Mucosa of descending colon (tissue), 3 donors: ENCODE measurements around the gene CLEC16A. TPM values are rescaled to one million over a fixed set of nuclear protein-coding genes. Genes with fewer than 3 reads are reported as not detected.

Experiments
- ATAC-seq: fragments of 200-7000 bp; cut with Tn5 transposase; one replicate; pipeline ENCODE4 v1.9.1; 2020; ENCODE audit warnings: mild to moderate bottlenecking, moderate library complexity
- DNase-seq, 3 donors: peaks; one replicate each; pipeline ENCODE4 v3.0.0-alpha.2; 2020
- H3K36me3 ChIP-seq: fragments of 200-600 bp; one replicate; pipeline ENCODE4 v1.8.0; 2021; ENCODE audit warnings: low read depth, mild to moderate bottlenecking
- H3K4me1 ChIP-seq: fragments of 200-600 bp; one replicate; pipeline ENCODE4 v1.8.0; 2021; ENCODE audit warnings: low read depth, mild to moderate bottlenecking
- H3K4me3 ChIP-seq: fragments of 200-600 bp; one replicate; pipeline ENCODE4 v1.8.0; 2021; ENCODE audit warnings: mild to moderate bottlenecking
- H3K9me3 ChIP-seq: fragments of 200-600 bp; one replicate; pipeline ENCODE4 v1.8.0; 2021; ENCODE audit warnings: mild to moderate bottlenecking
- intact Hi-C, 2 donors: fragments of 100-400 bp; cut with DNase I in 1 of 2; cut with micrococcal nuclease in 1 of 2; formaldehyde crosslinking; loops; one replicate each; pipeline versions ENCODE4 v1.11.0 to v1.11.1; 2022; cut with DNase I, micrococcal nuclease
- total RNA-seq, 3 donors: library from RNA; stranded (reverse); fragmentation: NEBNext Ultra II Directional in 2 of 3; extraction: Animal tissue kit (Norgen Biotek cat#: 25700) in 2 of 3; gene quantifications; one replicate each; pipeline versions ENCODE4 v1.2.1 to v1.2.4, GENCODE V29; 2021 to 2023
- TF ChIP-seq, protein P1 (sequence below): fragments of 200-600 bp; IDR thresholded peaks from one replicate; pipeline ENCODE4 v1.8.0; 2022; ENCODE audit warnings: antibody characterized with exemption, mild to moderate bottlenecking
- donor health status: DM: no; HTN: no; CAD: no; lungs with moderate emphysema.
- donor health status: DM: no; HTN: no; CAD: no.
- donor health status: DM: no; HTN: yes; CAD: no.

The CLEC16A gene
- total RNA-seq, 3 donors from 2014 or later = 30.3 to 38.1 (median 37.1) TPM

- ATAC-seq = no peak
- TF ChIP-seq, protein P1, sequence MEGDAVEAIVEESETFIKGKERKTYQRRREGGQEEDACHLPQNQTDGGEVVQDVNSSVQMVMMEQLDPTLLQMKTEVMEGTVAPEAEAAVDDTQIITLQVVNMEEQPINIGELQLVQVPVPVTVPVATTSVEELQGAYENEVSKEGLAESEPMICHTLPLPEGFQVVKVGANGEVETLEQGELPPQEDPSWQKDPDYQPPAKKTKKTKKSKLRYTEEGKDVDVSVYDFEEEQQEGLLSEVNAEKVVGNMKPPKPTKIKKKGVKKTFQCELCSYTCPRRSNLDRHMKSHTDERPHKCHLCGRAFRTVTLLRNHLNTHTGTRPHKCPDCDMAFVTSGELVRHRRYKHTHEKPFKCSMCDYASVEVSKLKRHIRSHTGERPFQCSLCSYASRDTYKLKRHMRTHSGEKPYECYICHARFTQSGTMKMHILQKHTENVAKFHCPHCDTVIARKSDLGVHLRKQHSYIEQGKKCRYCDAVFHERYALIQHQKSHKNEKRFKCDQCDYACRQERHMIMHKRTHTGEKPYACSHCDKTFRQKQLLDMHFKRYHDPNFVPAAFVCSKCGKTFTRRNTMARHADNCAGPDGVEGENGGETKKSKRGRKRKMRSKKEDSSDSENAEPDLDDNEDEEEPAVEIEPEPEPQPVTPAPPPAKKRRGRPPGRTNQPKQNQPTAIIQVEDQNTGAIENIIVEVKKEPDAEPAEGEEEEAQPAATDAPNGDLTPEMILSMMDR = no peak
These were observed 235.2 kb downstream of the CLEC16A start for GRCh38 chr16:11179574-11179973.

GRCh38 chr16:11180489-11180888 is 236.1 kb downstream of the CLEC16A start:
- intact Hi-C loops = no loop called here
- H3K4me3 ChIP-seq = no peak overlapping the region
- H3K36me3 ChIP-seq = no peaks in the 10 kb centered on the region
- TF ChIP-seq, protein P1 = no peak
- ATAC-seq (peak; percentile 41), DNase-seq (peak in 1 of 3 donors; percentile 26)
- H3K9me3 ChIP-seq = no peaks in the 10 kb centered on the region
- no peaks in the 10 kb centered on the region for H3K4me1 ChIP-seq

More at GRCh38 chr16:11179574-11179973, 235.2 kb downstream of the CLEC16A start:
- no peak overlapping the region for H3K4me3 ChIP-seq
- intact Hi-C loops = no loop called here
- H3K4me1 ChIP-seq = no peaks in the 10 kb centered on the region
- no peaks in the 10 kb centered on the region for H3K9me3 ChIP-seq
- H3K36me3 ChIP-seq = no peaks in the 10 kb centered on the region
- DNase-seq = no peak

DNA sequence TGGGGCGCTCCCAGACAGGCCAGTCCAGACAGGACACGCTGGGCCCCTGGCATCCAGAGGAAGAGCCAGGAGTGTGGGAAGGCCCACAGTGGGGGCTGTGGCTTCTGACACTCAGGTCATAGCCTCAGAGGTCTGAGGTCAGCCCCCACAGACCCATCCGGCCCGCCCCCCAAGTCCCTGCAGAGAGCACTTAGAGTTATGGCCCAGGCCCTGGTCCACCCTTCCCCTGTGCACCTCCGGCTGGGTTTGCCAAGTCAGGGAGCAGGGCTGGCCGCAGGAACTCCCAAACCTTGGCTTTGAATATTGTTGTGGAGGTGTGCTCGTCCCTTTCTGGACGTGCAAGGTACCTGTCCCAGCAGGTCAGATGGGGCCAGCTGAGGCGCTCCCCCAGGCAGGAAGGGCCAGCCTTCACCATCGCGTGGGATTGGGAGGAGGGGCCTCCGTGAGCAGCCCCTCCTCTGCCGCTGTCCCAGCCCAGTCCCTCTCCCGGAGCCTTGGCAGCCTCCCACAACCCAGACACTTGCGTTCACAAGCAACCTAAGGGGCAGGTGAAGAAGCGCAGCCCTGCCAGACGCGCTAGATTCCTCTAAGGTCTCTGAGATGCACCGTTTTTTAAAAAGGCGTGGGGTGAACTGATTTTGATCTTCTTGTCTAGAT is 237.0 kb downstream of the CLEC16A start:
- TF ChIP-seq, protein P1 = no peak
- Histone ChIP-seq H3K9me3 (no peaks in the 10 kb centered on the region), H3K4me3 (no peak overlapping the region), H3K4me1 (no peaks in the 10 kb centered on the region), H3K36me3 (no peaks in the 10 kb centered on the region)
- DNase-seq = no peak
- ATAC-seq = no peak
- intact Hi-C loops = no loop called here

- Histone ChIP-seq H3K9me3 (no peaks in the 10 kb centered on the region), H3K4me1 (no peaks in the 10 kb centered on the region), H3K36me3 (no peaks in the 10 kb centered on the region), H3K4me3 (no peak overlapping the region)
- TF ChIP-seq, protein P1 = no peak
- peak; percentile 44 for ATAC-seq
- peak in 1 of 3 donors; percentile 18 for DNase-seq
- intact Hi-C loops = no loop called here
These were observed 237.5 kb downstream of the CLEC16A start for GRCh38 chr16:11181899-11182279.

DNA sequence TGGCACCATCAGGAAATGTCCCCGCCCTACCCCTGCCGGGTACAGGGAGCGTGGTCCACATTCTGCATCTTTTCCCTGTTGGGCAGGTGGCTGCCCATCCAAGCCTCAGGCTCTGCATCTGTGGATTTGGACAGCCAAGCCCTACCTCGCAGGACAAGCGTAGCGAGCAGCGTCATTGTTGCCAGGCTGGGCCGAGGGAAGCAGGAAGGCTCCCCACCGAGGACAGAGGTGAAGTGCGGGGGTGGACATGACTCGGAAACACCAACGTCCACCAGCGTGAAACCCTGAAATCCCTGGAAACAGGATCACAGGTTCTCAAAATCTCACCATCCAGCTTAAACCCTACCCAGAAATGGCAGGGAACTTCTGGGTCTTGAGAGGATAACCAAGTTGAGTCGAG is 238.0 kb downstream of the CLEC16A start:
- no peaks in the 10 kb centered on the region for H3K36me3 ChIP-seq
- TF ChIP-seq, protein P1 = no peak
- intact Hi-C loops = no loop called here
- DNase-seq (no peak), ATAC-seq (no peak)
- no peak overlapping the region for H3K4me3 ChIP-seq
- no peaks in the 10 kb centered on the region for H3K4me1 ChIP-seq
- no peaks in the 10 kb centered on the region for H3K9me3 ChIP-seq
